Upper lobe of left lung (tissue), 6 donors: ENCODE measurements around the gene ZFHX3. TPM values are rescaled to one million over a fixed set of nuclear protein-coding genes. Genes with fewer than 3 reads are reported as not detected.
"Not testable (repeated sequence)": the region's sequence is repeated elsewhere in the genome, so short reads cannot be mapped to it uniquely, and the experiment has no call there.

Source experiments
- ATAC-seq, 2 donors: fragments of 200-7000 bp; cut with Tn5 transposase; one replicate each; pipeline ENCODE4 v1.9.1; 2022; ENCODE audit warnings: mild to moderate bottlenecking in 2 of 2, moderate library complexity in 2 of 2; ENCODE audit not compliant: low FRiP score in 2 of 2
- DNase-seq, 2 donors: peaks; one replicate each; pipeline ENCODE4 v3.0.0-alpha.2; 2019 to 2020
- H3K27ac ChIP-seq, 4 donors: fragments of 200-600 bp; sonication (generic); one replicate each; pipeline ENCODE4 v1.5.1; 2016 to 2019
- H3K27me3 ChIP-seq, 4 donors: fragments of 200-600 bp; sonication (generic); one replicate each; pipeline ENCODE4 v1.5.1; 2017 to 2019
- H3K36me3 ChIP-seq, 4 donors: fragments of 200-600 bp; sonication (generic); one replicate each; pipeline ENCODE4 v1.5.1; 2016 to 2019
- H3K4me1 ChIP-seq, 4 donors: fragments of 200-600 bp; sonication (generic); one replicate each; pipeline ENCODE4 v1.5.1; 2018 to 2019
- H3K4me3 ChIP-seq, 4 donors: fragments of 200-600 bp; sonication (generic); one replicate each; pipeline ENCODE4 v1.5.1; 2017 to 2019; ENCODE audit warnings: mild to moderate bottlenecking in 2 of 4, moderate library complexity in 1 of 4
- H3K9me3 ChIP-seq, 4 donors: fragments of 200-600 bp; sonication (generic); one replicate each; pipeline ENCODE4 v1.5.1; 2018 to 2019
- CTCF ChIP-seq, 6 experiments: fragments of 450-650 bp in 4 of 6; fragments of 200-600 bp in 2 of 6; sonication (generic) in 2 of 6; IDR thresholded peaks; one replicate each; pipeline ENCODE4 v1.5.1; 2016 to 2019; ENCODE audit warnings: antibody characterized with exemption in 6 of 6
- EP300 ChIP-seq, 4 donors: sonication (generic); formaldehyde crosslinking; IDR thresholded peaks; one replicate each; pipeline ENCODE4 v1.5.1; 2017; ENCODE audit warnings: antibody characterized with exemption in 4 of 4, control low read depth in 2 of 4
- POLR2A ChIP-seq, 4 donors: fragments of 450-650 bp; IDR thresholded peaks; one replicate each; pipeline ENCODE4 v1.5.1; 2016 to 2017; ENCODE audit warnings: antibody characterized with exemption in 4 of 4, mild to moderate bottlenecking in 2 of 4
- POLR2AphosphoS5 ChIP-seq, 2 donors: sonication (generic); formaldehyde crosslinking; IDR thresholded peaks; one replicate each; pipeline ENCODE4 v1.5.1; 2017; ENCODE audit warnings: antibody characterized with exemption in 2 of 2
- WGBS, 2 donors: methylation state at CpG; one replicate each; pipeline ENCODE4 v1.1.5; 2017 to 2018; 5-methylcytosine and 5-hydroxymethylcytosine counted together
- total RNA-seq, 6 donors: library from RNA; depleted of rRNA in 4 of 6; stranded (reverse); fragments of >200 nt in 4 of 6; gene quantifications; one replicate each; pipeline versions ENCODE4 v1.1.0 to v1.2.1, GENCODE V29; 2016 to 2021
- donor health status: DM: no; HTN: no; CAD: no; lungs with moderate emphysema.
- donor health status: DM: no; HTN: yes; CAD: no; lungs with severe emphysema.

ZFHX3 gene
- total RNA-seq, 6 donors from 2014 or later, result 22.4 to 40.3 (median 27.0) TPM

DNA sequence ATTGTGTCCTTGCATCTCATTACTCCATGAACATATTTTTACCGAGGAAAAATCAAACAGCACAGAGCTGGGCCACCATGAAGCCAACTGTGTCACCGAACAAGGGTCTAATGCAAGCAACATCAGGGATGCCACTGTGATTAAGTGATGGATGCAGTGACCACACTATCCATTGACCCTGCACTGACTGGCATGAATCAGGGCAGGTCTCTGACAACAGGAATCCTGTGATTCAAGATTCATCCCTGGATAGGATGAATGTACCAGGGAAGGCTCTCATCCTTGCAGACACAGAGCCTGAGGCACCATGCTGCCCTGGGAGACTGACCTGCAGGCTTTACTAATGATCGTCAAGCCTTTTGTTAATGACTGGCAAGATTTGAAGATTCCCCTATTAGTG is 41.5 kb upstream of the ZFHX3 start:
- no peaks in the 10 kb centered on the region for H3K9me3 ChIP-seq
- TF ChIP-seq EP300 (IDR thresholded peaks at IDR 0.05) (no peak), POLR2AphosphoS5 (IDR thresholded peaks at IDR 0.05) (no peak), POLR2A (IDR thresholded peaks at IDR 0.05) (no peak), CTCF (IDR thresholded peaks at IDR 0.05) (no peak)
- H3K4me1 ChIP-seq, result no peaks in the 10 kb centered on the region
- ATAC-seq (no peak), DNase-seq (no peak)
- no peak overlapping the region for H3K27ac ChIP-seq
- no peaks in the 10 kb centered on the region for H3K27me3 ChIP-seq
- no peaks in the 10 kb centered on the region for H3K36me3 ChIP-seq
- H3K4me3 ChIP-seq, result no peak overlapping the region
- WGBS, 2 donors, result 68 to 100% methylated on average over 3 of the region's 3 CpGs

GRCh38 chr16:73086108-73086507 is 38.2 kb upstream of the ZFHX3 start:
- H3K9me3 ChIP-seq, result no peaks in the 10 kb centered on the region
- H3K4me1 ChIP-seq, result no peaks in the 10 kb centered on the region
- no peaks in the 10 kb centered on the region for H3K27me3 ChIP-seq
- H3K36me3 ChIP-seq, result no peaks in the 10 kb centered on the region
- DNase-seq (no peak), ATAC-seq (peak in 1 of 2 donors; percentile 53)
- no peak overlapping the region for H3K4me3 ChIP-seq
- TF ChIP-seq EP300 (IDR thresholded peaks at IDR 0.05) (peak in 1 of 4 donors; percentile 21), POLR2A (IDR thresholded peaks at IDR 0.05) (no peak)
- 51 to 75% methylated on average over 4 of the region's 4 CpGs for WGBS, 2 donors
- H3K27ac ChIP-seq, result no peak overlapping the region

GRCh38 chr16:73083271-73083670 is 35.3 kb upstream of the ZFHX3 start:
- 94 to 95% methylated on average over 3 of the region's 3 CpGs for WGBS, 2 donors
- no peak for ATAC-seq
- Histone ChIP-seq H3K4me3 (no peak overlapping the region), H3K9me3 (no peaks in the 10 kb centered on the region), H3K4me1 (no peaks in the 10 kb centered on the region), H3K36me3 (no peaks in the 10 kb centered on the region), H3K27me3 (no peaks in the 10 kb centered on the region), H3K27ac (no peak overlapping the region)
- TF ChIP-seq POLR2A (IDR thresholded peaks at IDR 0.05) (no peak), CTCF (IDR thresholded peaks at IDR 0.05) (no peak), EP300 (IDR thresholded peaks at IDR 0.05) (no peak), POLR2AphosphoS5 (IDR thresholded peaks at IDR 0.05) (no peak)
- no peak for DNase-seq

GRCh38 chr16:73082634-73083051 is 34.7 kb upstream of the ZFHX3 start:
- H3K27me3 ChIP-seq, H3K4me3 ChIP-seq, DNase-seq, H3K9me3 ChIP-seq, H3K36me3 ChIP-seq, H3K4me1 ChIP-seq, H3K27ac ChIP-seq: not testable (repeated sequence)
- peak in 1 of 2 donors; percentile 83 for TF ChIP-seq POLR2AphosphoS5 (IDR thresholded peaks at IDR 0.05)
- peak in 3 of 4 donors; percentile 6 to 31 (median 25) for TF ChIP-seq EP300 (IDR thresholded peaks at IDR 0.05)
- ATAC-seq, result peak in 1 of 2 donors; percentile 91
- 29 to 47% methylated on average over 4 of the region's 4 CpGs for WGBS, 2 donors

DNA sequence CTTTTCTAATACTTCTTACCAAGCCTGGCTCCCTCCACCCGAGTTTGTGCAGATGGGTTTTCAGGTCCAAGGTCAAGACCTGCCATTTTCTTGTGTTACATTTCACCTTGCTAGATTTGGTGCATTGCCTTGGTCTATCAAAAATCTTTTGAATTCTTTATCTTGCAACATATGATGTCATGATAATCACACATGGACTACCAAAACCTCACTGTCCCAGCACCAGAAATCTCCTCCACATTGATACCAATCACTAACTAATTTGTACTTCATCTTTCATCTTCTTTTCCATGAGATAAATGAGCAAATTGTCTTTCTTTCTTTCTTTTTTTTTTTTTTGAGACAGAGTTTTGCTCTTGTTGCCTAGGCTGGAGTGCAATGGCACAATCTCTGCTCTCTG is 33.0 kb upstream of the ZFHX3 start:
- ATAC-seq (no peak), DNase-seq (no peak)
- TF ChIP-seq EP300 (IDR thresholded peaks at IDR 0.05) (no peak), CTCF (IDR thresholded peaks at IDR 0.05) (no peak), POLR2A (IDR thresholded peaks at IDR 0.05) (no peak), POLR2AphosphoS5 (IDR thresholded peaks at IDR 0.05) (no peak)
- Histone ChIP-seq H3K9me3 (no peaks in the 10 kb centered on the region), H3K27me3 (no peaks in the 10 kb centered on the region), H3K4me3 (no peak overlapping the region), H3K27ac (no peak overlapping the region), H3K4me1 (no peaks in the 10 kb centered on the region), H3K36me3 (no peaks in the 10 kb centered on the region)
- WGBS, 2 donors, result 85 to 95% methylated on average over 1 of the region's 1 CpG

- peaks cover 2 to 5% (median 4%) of the 10 kb centered on the region in 4 donors for H3K4me1 ChIP-seq
- WGBS, 2 donors, result 60 to 66% methylated on average over 6 of the region's 6 CpGs
- DNase-seq, result no peak
- ATAC-seq, result no peak
- no peaks in the 10 kb centered on the region for H3K36me3 ChIP-seq
- H3K9me3 ChIP-seq, result no peaks in the 10 kb centered on the region
- H3K27ac ChIP-seq, result no peak overlapping the region
- no peak for TF ChIP-seq POLR2A (IDR thresholded peaks at IDR 0.05)
- no peak for TF ChIP-seq CTCF (IDR thresholded peaks at IDR 0.05)
- no peak for TF ChIP-seq POLR2AphosphoS5 (IDR thresholded peaks at IDR 0.05)
- no peak for TF ChIP-seq EP300 (IDR thresholded peaks at IDR 0.05)
- no peaks in the 10 kb centered on the region for H3K27me3 ChIP-seq
- H3K4me3 ChIP-seq, result no peak overlapping the region
Measured at GRCh38 chr16:73076324-73076810, 28.4 kb upstream of the ZFHX3 start.
